Forelimb muscle (tissue), 1 donor: Measurements from ENCODE around the gene KRT12. TPM values are rescaled to one million over a fixed set of nuclear protein-coding genes. Genes with fewer than 3 reads are reported as not detected.
"Not testable (repeated sequence)": the region's sequence is repeated elsewhere in the genome, so short reads cannot be mapped to it uniquely, and the experiment has no call there.

ENCODE experiments used
- DNase-seq: peaks from one replicate; pipeline ENCODE4 v3.0.0-alpha.2; 2013; ENCODE audit warnings: low read depth
- polyA plus RNA-seq: library from polyadenylated mRNA; unstranded; fragments of 120-200 nt; gene quantifications from one replicate; pipeline ENCODE4 v1.2.1, GENCODE V29; 2013; ENCODE audit not compliant: insufficient read length

Gene KRT12
- polyA plus RNA-seq, 1 donor, result 0.08 TPM

- not testable (repeated sequence) for DNase-seq
Observed at GRCh38 chr17:40814657-40815056, 52.4 kb downstream of the KRT12 start.

GRCh38 chr17:40813804-40814203, 53.2 kb downstream of the KRT12 start:
- no peak for DNase-seq

- no peak for DNase-seq
Observed at GRCh38 chr17:40812639-40813038, 54.4 kb downstream of the KRT12 start.

Other genes starting within 250 kb of the KRT12 start
- 115 TPM for gene SMARCE1, start 219.4 kb downstream of the KRT12 start, polyA plus RNA-seq
- 0.13 TPM for gene KRT222, start 202.0 kb downstream of the KRT12 start, polyA plus RNA-seq
- not detected for gene KRT24, start 163.5 kb downstream of the KRT12 start, polyA plus RNA-seq
- gene KRT25, start 111.9 kb downstream of the KRT12 start, polyA plus RNA-seq, result not detected
- gene KRT26, start 95.0 kb downstream of the KRT12 start, polyA plus RNA-seq, result not detected
- not detected for gene KRT27, start 84.7 kb downstream of the KRT12 start, polyA plus RNA-seq
- gene KRT28, start 67.3 kb downstream of the KRT12 start, polyA plus RNA-seq, result not detected
- 35.8 TPM for gene KRT10, start 44.6 kb downstream of the KRT12 start, polyA plus RNA-seq
- not detected for gene KRT20, start 18.0 kb upstream of the KRT12 start, polyA plus RNA-seq
- gene KRT23, start 70.4 kb upstream of the KRT12 start, polyA plus RNA-seq, result 0.19 TPM
- gene KRT39, start 99.7 kb upstream of the KRT12 start, polyA plus RNA-seq, result 7.2 TPM
- 10.9 TPM for gene KRT40, start 117.1 kb upstream of the KRT12 start, polyA plus RNA-seq
- gene KRTAP3-3, start 126.9 kb upstream of the KRT12 start, polyA plus RNA-seq, result not detected
- gene KRTAP3-2, start 132.7 kb upstream of the KRT12 start, polyA plus RNA-seq, result 0.52 TPM
- gene KRTAP3-1, start 141.9 kb upstream of the KRT12 start, polyA plus RNA-seq, result not detected
- not detected for gene KRTAP1-5, start 160.0 kb upstream of the KRT12 start, polyA plus RNA-seq
- gene KRTAP1-4, start 163.0 kb upstream of the KRT12 start, polyA plus RNA-seq, result not detected
- not detected for gene KRTAP1-3, start 167.7 kb upstream of the KRT12 start, polyA plus RNA-seq
- not detected for gene KRTAP1-1, start 174.2 kb upstream of the KRT12 start, polyA plus RNA-seq
- not detected for gene KRTAP2-1, start 180.1 kb upstream of the KRT12 start, polyA plus RNA-seq
- not detected for gene KRTAP2-2, start 188.0 kb upstream of the KRT12 start, polyA plus RNA-seq
- gene KRTAP2-3, start 192.9 kb upstream of the KRT12 start, polyA plus RNA-seq, result not detected
- not detected for gene KRTAP2-4, start 198.7 kb upstream of the KRT12 start, polyA plus RNA-seq
- gene KRTAP4-7, start 216.9 kb upstream of the KRT12 start, polyA plus RNA-seq, result not detected
- gene KRTAP4-8, start 230.9 kb upstream of the KRT12 start, polyA plus RNA-seq, result not detected
- gene KRTAP4-16, start 235.0 kb upstream of the KRT12 start, polyA plus RNA-seq, result not detected
- gene KRTAP4-9, start 238.2 kb upstream of the KRT12 start, polyA plus RNA-seq, result not detected